Neural progenitor cell (in vitro differentiated cells): ENCODE measurements around the gene DUSP8. TPM values are rescaled to one million over a fixed set of nuclear protein-coding genes. Genes with fewer than 3 reads are reported as not detected.

ENCODE experiments used
- DNase-seq: peaks from one replicate; pipeline ENCODE4 v3.0.0-alpha.2; 2016; ENCODE audit warnings: low spot score
- H2AFZ ChIP-seq: fragments of 200-600 bp; sonication (generic); replicated peaks from 2 replicates; pipeline ENCODE4 v1.6.1; 2016; ENCODE audit warnings: antibody characterized with exemption
- H3F3A ChIP-seq: fragments of 200-600 bp; sonication (generic); 2 replicates; pipeline ENCODE4 v1.6.1; 2016; ENCODE audit warnings: antibody characterized with exemption, low read depth
- H3K27ac ChIP-seq: fragments of 200-600 bp; sonication (generic); 2 replicates; pipeline ENCODE4 v1.5.1; 2016; ENCODE audit warnings: mild to moderate bottlenecking
- H3K27me3 ChIP-seq: fragments of 200-600 bp; sonication (generic); 2 replicates; pipeline ENCODE4 v1.6.1; 2016; ENCODE audit warnings: mild to moderate bottlenecking, moderate library complexity
- H3K36me3 ChIP-seq: fragments of 200-600 bp; sonication (generic); 2 replicates; pipeline ENCODE4 v1.5.1; 2016
- H3K4me1 ChIP-seq: fragments of 200-600 bp; sonication (generic); 2 replicates; pipeline ENCODE4 v1.6.1; 2016; ENCODE audit warnings: mixed run types
- H3K4me2 ChIP-seq: fragments of 200-600 bp; sonication (generic); 2 replicates; pipeline ENCODE4 v1.6.1; 2016
- H3K4me3 ChIP-seq: fragments of 200-600 bp; sonication (generic); 2 replicates; pipeline ENCODE4 v1.5.1; 2016
- H3K79me2 ChIP-seq: fragments of 200-600 bp; sonication (generic); 2 replicates; pipeline ENCODE4 v1.6.1; 2016; ENCODE audit warnings: low read depth
- H3K9ac ChIP-seq: fragments of 200-600 bp; sonication (generic); 2 replicates; pipeline ENCODE4 v1.6.1; 2016
- H3K9me3 ChIP-seq: fragments of 200-600 bp; sonication (generic); 2 replicates; pipeline ENCODE4 v1.5.1; 2016; ENCODE audit warnings: low read depth
- H4K20me1 ChIP-seq: fragments of 200-600 bp; sonication (generic); 2 replicates; pipeline ENCODE4 v1.6.1; 2016; ENCODE audit warnings: low read depth
- H3K27ac Mint-ChIP-seq: 3 replicates; pipeline ENCODE4 v1.8.0; 2021; ENCODE audit warnings: mixed read lengths
- H3K27me3 Mint-ChIP-seq: 2 replicates; pipeline ENCODE4 v1.8.0; 2022; ENCODE audit warnings: low read depth, mild to moderate bottlenecking, inconsistent platforms, moderate library complexity, mixed read lengths; ENCODE audit not compliant: insufficient read depth
- H3K36me3 Mint-ChIP-seq: 3 replicates; pipeline ENCODE4 v1.8.0; 2021; ENCODE audit warnings: mixed read lengths
- H3K4me1 Mint-ChIP-seq: 3 replicates; pipeline ENCODE4 v1.8.0; 2021; ENCODE audit warnings: mixed read lengths
- H3K4me3 Mint-ChIP-seq: 3 replicates; pipeline ENCODE4 v1.8.0; 2021; ENCODE audit warnings: mild to moderate bottlenecking, moderate library complexity, mixed read lengths
- H3K9me3 Mint-ChIP-seq: 3 replicates; pipeline ENCODE4 v1.8.0; 2020; ENCODE audit warnings: mixed read lengths
- EZH2 ChIP-seq: fragments of 200-600 bp; sonication (generic); IDR thresholded peaks from 2 replicates; pipeline ENCODE4 v1.6.1; 2017; ENCODE audit warnings: antibody characterized with exemption, mild to moderate bottlenecking, moderate library complexity
- EZH2phosphoT487 ChIP-seq: fragments of 200-600 bp; sonication (generic); IDR thresholded peaks from 2 replicates; pipeline ENCODE4 v1.6.1; 2017; ENCODE audit warnings: antibody characterized with exemption
- total RNA-seq: library from RNA; depleted of rRNA; stranded (reverse); fragments of >200 nt; gene quantifications from 2 replicates; pipeline ENCODE4 v1.2.3, GENCODE V29; 2015; ENCODE audit warnings: low replicate concordance
- TF ChIP-seq, protein P1 (sequence below): fragments of 200-600 bp; sonication (generic); IDR thresholded peaks from 2 replicates; pipeline ENCODE4 v1.5.1; 2017; ENCODE audit warnings: antibody characterized with exemption, mild to moderate bottlenecking

Gene DUSP8
- total RNA-seq, 1 donor from 2014 or later, result 0.09 TPM

DNA sequence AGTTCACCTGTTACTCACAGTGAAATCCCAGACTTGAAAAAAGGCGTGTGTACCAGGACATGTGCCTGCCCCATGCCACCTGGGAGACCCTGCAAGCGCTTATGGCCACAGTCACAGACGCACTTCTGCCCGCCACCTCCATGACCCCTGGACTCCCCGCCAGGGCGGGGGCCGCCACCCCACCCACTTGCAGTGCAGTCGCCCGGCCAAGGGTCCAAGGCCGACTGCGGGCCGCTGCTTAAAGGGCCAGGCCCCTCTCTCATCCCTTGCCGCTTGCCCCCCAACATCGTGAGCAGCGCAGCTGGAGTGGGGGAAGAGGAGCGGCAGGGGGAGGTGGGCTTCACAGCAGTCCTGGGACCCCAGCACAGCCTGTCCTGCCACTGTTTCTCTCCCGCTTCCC lies 10.8 kb downstream of the DUSP8 start:
- H3K4me3 ChIP-seq, result no peak overlapping the region
- no peaks in the 10 kb centered on the region for H3K36me3 ChIP-seq
- H4K20me1 ChIP-seq, result peaks cover 5% of the 10 kb centered on the region
- Mint-ChIP-seq H3K4me1 (peaks cover 3% of the 10 kb centered on the region), H3K9me3 (no peaks in the 10 kb centered on the region), H3K27ac (peak overlapping the region; percentile 11), H3K36me3 (no peaks in the 10 kb centered on the region), H3K27me3 (peaks cover 6% of the 10 kb centered on the region), H3K4me3 (no peak overlapping the region)
- H3K4me2 ChIP-seq, result no peak overlapping the region
- H3K4me1 ChIP-seq, result peaks cover 26% of the 10 kb centered on the region
- no peak overlapping the region for H2AFZ ChIP-seq
- H3K79me2 ChIP-seq, result no peaks in the 10 kb centered on the region
- no peak for DNase-seq
- H3K9me3 ChIP-seq, result no peaks in the 10 kb centered on the region
- TF ChIP-seq EZH2, result no peak
- TF ChIP-seq EZH2phosphoT487, result no peak
- TF ChIP-seq, protein P1, sequence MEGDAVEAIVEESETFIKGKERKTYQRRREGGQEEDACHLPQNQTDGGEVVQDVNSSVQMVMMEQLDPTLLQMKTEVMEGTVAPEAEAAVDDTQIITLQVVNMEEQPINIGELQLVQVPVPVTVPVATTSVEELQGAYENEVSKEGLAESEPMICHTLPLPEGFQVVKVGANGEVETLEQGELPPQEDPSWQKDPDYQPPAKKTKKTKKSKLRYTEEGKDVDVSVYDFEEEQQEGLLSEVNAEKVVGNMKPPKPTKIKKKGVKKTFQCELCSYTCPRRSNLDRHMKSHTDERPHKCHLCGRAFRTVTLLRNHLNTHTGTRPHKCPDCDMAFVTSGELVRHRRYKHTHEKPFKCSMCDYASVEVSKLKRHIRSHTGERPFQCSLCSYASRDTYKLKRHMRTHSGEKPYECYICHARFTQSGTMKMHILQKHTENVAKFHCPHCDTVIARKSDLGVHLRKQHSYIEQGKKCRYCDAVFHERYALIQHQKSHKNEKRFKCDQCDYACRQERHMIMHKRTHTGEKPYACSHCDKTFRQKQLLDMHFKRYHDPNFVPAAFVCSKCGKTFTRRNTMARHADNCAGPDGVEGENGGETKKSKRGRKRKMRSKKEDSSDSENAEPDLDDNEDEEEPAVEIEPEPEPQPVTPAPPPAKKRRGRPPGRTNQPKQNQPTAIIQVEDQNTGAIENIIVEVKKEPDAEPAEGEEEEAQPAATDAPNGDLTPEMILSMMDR, result no peak
- peaks cover 55% of the 10 kb centered on the region for H3K27me3 ChIP-seq
- H3F3A ChIP-seq, result no peaks in the 10 kb centered on the region
- no peak overlapping the region for H3K27ac ChIP-seq
- H3K9ac ChIP-seq, result no peak overlapping the region

DNA sequence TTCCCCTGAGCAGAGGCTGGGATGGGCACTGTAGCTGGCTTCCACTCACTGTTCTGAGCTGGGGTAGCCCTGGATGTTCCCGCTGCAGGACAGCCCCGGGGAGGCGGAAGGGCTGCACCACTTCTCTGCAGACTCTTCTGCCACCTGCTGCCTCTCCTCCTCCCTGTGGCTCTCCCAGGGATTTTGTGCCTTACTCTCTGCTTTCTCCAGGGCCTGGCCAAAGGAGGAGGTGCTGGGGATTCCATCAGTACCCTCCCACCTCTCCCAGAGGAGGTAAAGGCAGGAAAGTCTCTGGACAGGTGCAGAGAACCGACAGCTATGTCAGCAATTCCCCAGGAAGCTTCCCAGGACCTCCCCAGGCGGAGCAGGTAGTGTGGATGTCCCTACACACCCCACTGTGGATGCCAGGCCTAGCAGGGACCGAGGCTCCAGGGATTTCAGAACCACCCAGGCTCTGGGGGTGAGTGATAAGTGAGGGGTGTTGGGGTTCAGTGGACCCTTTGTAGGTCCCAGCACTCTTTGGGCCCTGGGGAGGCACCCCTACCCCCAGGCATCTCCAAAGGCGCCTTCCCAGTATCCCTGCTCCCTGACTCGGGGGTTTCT lies 11.3 kb downstream of the DUSP8 start:
- peaks cover 10% of the 10 kb centered on the region for H3K27me3 Mint-ChIP-seq

DNA sequence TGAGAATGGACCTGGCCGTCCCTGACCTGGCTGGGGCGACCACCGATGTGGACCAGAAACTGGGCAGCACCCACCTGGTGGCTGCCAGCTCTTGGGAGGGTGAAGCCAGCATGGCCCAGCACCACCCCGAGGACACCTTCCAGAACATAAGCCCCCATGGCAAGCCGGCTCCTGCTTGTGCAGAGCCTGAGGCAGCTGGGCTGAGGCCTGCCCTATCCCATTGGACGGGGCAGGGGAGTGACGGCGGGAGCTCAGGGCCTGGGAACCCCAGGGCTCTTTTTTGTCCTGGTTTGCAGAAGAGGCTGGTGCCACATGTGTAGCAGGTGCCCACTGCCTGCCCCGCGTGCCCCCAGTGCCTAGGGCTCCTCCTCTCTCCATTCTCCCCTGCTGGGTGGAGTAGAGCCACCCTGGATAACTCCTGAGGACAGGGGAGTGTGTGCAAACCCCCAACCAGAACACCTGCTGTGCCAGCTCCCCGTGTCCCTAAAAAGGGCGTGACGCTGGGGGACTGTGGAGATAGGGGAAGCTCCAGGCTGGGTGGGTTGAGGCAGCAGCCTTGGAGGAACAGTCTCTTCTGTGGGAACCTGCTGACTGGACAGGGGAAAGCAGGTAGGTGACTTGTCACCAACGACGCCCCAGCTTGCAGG lies 11.9 kb downstream of the DUSP8 start:
- no peak overlapping the region for H3K9ac ChIP-seq
- no peak overlapping the region for H3K4me3 ChIP-seq
- H3K36me3 Mint-ChIP-seq, result no peaks in the 10 kb centered on the region
- H3K27ac Mint-ChIP-seq, result no peak overlapping the region
- peaks cover 59% of the 10 kb centered on the region for H3K27me3 ChIP-seq
- H3K79me2 ChIP-seq, result no peaks in the 10 kb centered on the region
- peaks cover 3% of the 10 kb centered on the region for H3K4me1 Mint-ChIP-seq
- no peak overlapping the region for H2AFZ ChIP-seq
- no peak overlapping the region for H3K27ac ChIP-seq
- H3F3A ChIP-seq, result no peaks in the 10 kb centered on the region
- peaks cover 26% of the 10 kb centered on the region for H3K4me1 ChIP-seq
- no peaks in the 10 kb centered on the region for H3K36me3 ChIP-seq
- H3K4me3 Mint-ChIP-seq, result no peak overlapping the region
- peaks cover 5% of the 10 kb centered on the region for H4K20me1 ChIP-seq
- TF ChIP-seq EZH2 (no peak), EZH2phosphoT487 (no peak)
- TF ChIP-seq, protein P1, result no peak
- no peak overlapping the region for H3K4me2 ChIP-seq
- H3K9me3 Mint-ChIP-seq, result no peaks in the 10 kb centered on the region
- no peak for DNase-seq
- H3K9me3 ChIP-seq, result no peaks in the 10 kb centered on the region
- peaks cover 12% of the 10 kb centered on the region for H3K27me3 Mint-ChIP-seq

More for the DNA sequence above, 11.3 kb downstream of the DUSP8 start:
- Histone ChIP-seq H4K20me1 (peaks cover 5% of the 10 kb centered on the region), H3K36me3 (no peaks in the 10 kb centered on the region), H3K9ac (no peak overlapping the region), H3K9me3 (no peaks in the 10 kb centered on the region), H2AFZ (no peak overlapping the region), H3F3A (no peaks in the 10 kb centered on the region), H3K4me1 (peaks cover 26% of the 10 kb centered on the region), H3K4me3 (no peak overlapping the region), H3K27me3 (peaks cover 59% of the 10 kb centered on the region), H3K79me2 (no peaks in the 10 kb centered on the region), H3K4me2 (no peak overlapping the region), H3K27ac (no peak overlapping the region)
- Mint-ChIP-seq H3K36me3 (no peaks in the 10 kb centered on the region), H3K27ac (no peak overlapping the region), H3K4me3 (no peak overlapping the region), H3K4me1 (peaks cover 3% of the 10 kb centered on the region), H3K9me3 (no peaks in the 10 kb centered on the region)
- no peak for DNase-seq
- TF ChIP-seq, protein P1, result no peak
- TF ChIP-seq EZH2phosphoT487, result no peak
- TF ChIP-seq EZH2, result no peak
